ENCODE results near the gene SLC6A9. TPM values are rescaled to one million over a fixed set of nuclear protein-coding genes. Genes with fewer than 3 reads are reported as not detected.

SLC6A9 gene
- total RNA-seq, 3 donors from 2014 or later (not counting 1 experiment from before 2014, with no cell fraction given): 0.29 to 0.55 TPM; not detected in 1

- WGBS (ENCODE audit: insufficient coverage): under 1% methylated on average over 65 of the region's 66 CpGs
- Histone ChIP-seq H3K4me3 (ENCODE audit: low read length) (peak overlapping the region; percentile 69), H3K27me3 (ENCODE audit: control insufficient read depth, insufficient read depth, low read length) (no peaks in the 10 kb centered on the region), H3K4me1 (ENCODE audit: control insufficient read depth, insufficient read depth, low read length) (peaks cover 22% of the 10 kb centered on the region), H3K9me3 (ENCODE audit: control insufficient read depth, insufficient read depth, low read length) (no peaks in the 10 kb centered on the region), H3K36me3 (ENCODE audit: control insufficient read depth, insufficient read depth, low read length) (no peaks in the 10 kb centered on the region), H3K27ac (ENCODE audit: low read length) (no peak overlapping the region)
- Mint-ChIP-seq H3K4me3 (peak overlapping the region; percentile 83), H3K9me3 (no peaks in the 10 kb centered on the region), H3K4me1 (peaks cover 13 to 20% of the 10 kb centered on the region in 2 donors), H3K27ac (peak overlapping the region; percentile 11 to 74), H3K27me3 (ENCODE audit: low read depth in 2 of 2) (peaks cover 0 to 2% of the 10 kb centered on the region in 2 donors), H3K36me3 (no peaks in the 10 kb centered on the region)
- peak; percentile 30 to 72 for DNase-seq
- intact Hi-C loops (cut with micrococcal nuclease): loop anchor here (1.0 kb wide), 1 partner anchor 39 kb away; the partner anchor contains the start of gene CCDC24
- ATAC-seq: peak; percentile 22 to 43 (median 28)
- TF ChIP-seq, protein P1, sequence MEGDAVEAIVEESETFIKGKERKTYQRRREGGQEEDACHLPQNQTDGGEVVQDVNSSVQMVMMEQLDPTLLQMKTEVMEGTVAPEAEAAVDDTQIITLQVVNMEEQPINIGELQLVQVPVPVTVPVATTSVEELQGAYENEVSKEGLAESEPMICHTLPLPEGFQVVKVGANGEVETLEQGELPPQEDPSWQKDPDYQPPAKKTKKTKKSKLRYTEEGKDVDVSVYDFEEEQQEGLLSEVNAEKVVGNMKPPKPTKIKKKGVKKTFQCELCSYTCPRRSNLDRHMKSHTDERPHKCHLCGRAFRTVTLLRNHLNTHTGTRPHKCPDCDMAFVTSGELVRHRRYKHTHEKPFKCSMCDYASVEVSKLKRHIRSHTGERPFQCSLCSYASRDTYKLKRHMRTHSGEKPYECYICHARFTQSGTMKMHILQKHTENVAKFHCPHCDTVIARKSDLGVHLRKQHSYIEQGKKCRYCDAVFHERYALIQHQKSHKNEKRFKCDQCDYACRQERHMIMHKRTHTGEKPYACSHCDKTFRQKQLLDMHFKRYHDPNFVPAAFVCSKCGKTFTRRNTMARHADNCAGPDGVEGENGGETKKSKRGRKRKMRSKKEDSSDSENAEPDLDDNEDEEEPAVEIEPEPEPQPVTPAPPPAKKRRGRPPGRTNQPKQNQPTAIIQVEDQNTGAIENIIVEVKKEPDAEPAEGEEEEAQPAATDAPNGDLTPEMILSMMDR (IDR thresholded peaks at IDR 0.05): no peak
Measured at GRCh38 chr1:44030605-44031251, 534 bp downstream of the SLC6A9 start.

- intact Hi-C loops (cut with micrococcal nuclease): loop anchor here (1.0 kb wide), 1 partner anchor 39 kb away; the partner anchor contains the start of gene CCDC24
- peak overlapping the region; percentile 74 for H3K4me3 ChIP-seq (ENCODE audit: low read length)
- Mint-ChIP-seq H3K4me1 (peaks cover 13 to 20% of the 10 kb centered on the region in 2 donors), H3K27ac (peak overlapping the region; percentile 74 to 90), H3K9me3 (no peaks in the 10 kb centered on the region), H3K4me3 (peak overlapping the region; percentile 94), H3K36me3 (no peaks in the 10 kb centered on the region), H3K27me3 (ENCODE audit: low read depth in 2 of 2) (peaks cover 0 to 2% of the 10 kb centered on the region in 2 donors)
- H3K9me3 ChIP-seq (ENCODE audit: control insufficient read depth, insufficient read depth, low read length): no peaks in the 10 kb centered on the region
- H3K27me3 ChIP-seq (ENCODE audit: control insufficient read depth, insufficient read depth, low read length): no peaks in the 10 kb centered on the region
- WGBS (ENCODE audit: insufficient coverage): 0% methylated on average over 75 of the region's 75 CpGs
- DNase-seq (peak; percentile 76 to 89), ATAC-seq (peak; percentile 84 to 88 (median 84))
- no peaks in the 10 kb centered on the region for H3K36me3 ChIP-seq (ENCODE audit: control insufficient read depth, insufficient read depth, low read length)
- H3K4me1 ChIP-seq (ENCODE audit: control insufficient read depth, insufficient read depth, low read length): peaks cover 23% of the 10 kb centered on the region
- TF ChIP-seq, protein P1 (IDR thresholded peaks at IDR 0.05): no peak
- peak overlapping the region; percentile 72 for H3K27ac ChIP-seq (ENCODE audit: low read length)
Measured at GRCh38 chr1:44029911-44030604, 1.2 kb downstream of the SLC6A9 start.

GRCh38 chr1:44029260-44029910, 1.9 kb downstream of the SLC6A9 start:
- TF ChIP-seq, protein P1 (IDR thresholded peaks at IDR 0.05): no peak
- Histone ChIP-seq H3K27me3 (ENCODE audit: control insufficient read depth, insufficient read depth, low read length) (no peaks in the 10 kb centered on the region), H3K36me3 (ENCODE audit: control insufficient read depth, insufficient read depth, low read length) (no peaks in the 10 kb centered on the region), H3K4me3 (ENCODE audit: low read length) (peak overlapping the region; percentile 74), H3K4me1 (ENCODE audit: control insufficient read depth, insufficient read depth, low read length) (peaks cover 23% of the 10 kb centered on the region), H3K9me3 (ENCODE audit: control insufficient read depth, insufficient read depth, low read length) (no peaks in the 10 kb centered on the region), H3K27ac (ENCODE audit: low read length) (peak overlapping the region; percentile 72)
- WGBS (ENCODE audit: insufficient coverage): 36% methylated on average over 17 of the region's 17 CpGs
- intact Hi-C loops (cut with micrococcal nuclease): no loop called here
- Mint-ChIP-seq H3K4me3 (peak overlapping the region; percentile 94), H3K27me3 (ENCODE audit: low read depth in 2 of 2) (peaks cover 0 to 2% of the 10 kb centered on the region in 2 donors), H3K27ac (peak overlapping the region; percentile 74 to 90), H3K36me3 (no peaks in the 10 kb centered on the region), H3K9me3 (no peaks in the 10 kb centered on the region), H3K4me1 (peaks cover 13 to 20% of the 10 kb centered on the region in 2 donors)
- DNase-seq (peak in 1 of 2 donors; percentile 21), ATAC-seq (peak; percentile 6 to 14 (median 14))
